ENCODE results near the gene KMT5C.

Gene KMT5C

GRCh38 chr19:55339105-55339888 lies at the start of gene KMT5C:
Gene KMT5C, plus strand, starts transcription at chr19:55339876. Its CDS starts 2,061 bp downstream, at chr19:55341937.
- Histone ChIP-seq H3K9me3 (ENCODE audit: control insufficient read depth, low read depth, low read length) (no peaks in the 10 kb centered on the region), H3K27me3 (ENCODE audit: control insufficient read depth, insufficient read depth, low read length) (no peaks in the 10 kb centered on the region), H3K4me1 (ENCODE audit: control insufficient read depth, low read depth, low read length) (peaks cover 5% of the 10 kb centered on the region), H3K4me3 (ENCODE audit: low read length) (peak within 1 kb of the TSS; percentile 74), H3K27ac (ENCODE audit: low read length) (peak within 1 kb of the TSS; percentile 97), H3K9ac (ENCODE audit: low read length) (peak within 1 kb of the TSS; percentile 95), H3K36me3 (ENCODE audit: control insufficient read depth, low read depth, low read length) (peaks cover 14% of the 10 kb centered on the region)

DNA sequence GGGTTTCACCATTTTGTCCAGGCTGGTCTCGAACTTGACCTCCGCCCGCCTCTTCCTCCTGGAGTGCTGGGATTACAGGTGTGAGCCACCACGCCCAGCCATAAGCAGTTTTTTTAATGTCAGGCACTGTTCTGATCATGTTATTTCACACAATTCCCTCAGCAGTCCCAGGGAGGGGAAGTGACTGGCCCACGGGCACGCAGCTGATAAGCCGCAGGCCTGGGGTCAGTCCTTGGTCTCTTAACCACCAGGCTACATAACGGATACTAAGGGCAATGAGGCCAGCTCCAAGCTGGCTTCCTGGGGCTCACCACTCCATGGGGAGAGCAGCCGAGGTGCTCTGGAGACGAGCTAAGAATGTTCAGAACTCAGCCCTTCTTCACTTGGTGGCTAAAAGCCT lies 42.4 kb upstream of the KMT5C start:
- peaks cover 19% of the 10 kb centered on the region for H3K36me3 ChIP-seq (ENCODE audit: control insufficient read depth, low read depth, low read length)
- H3K4me1 ChIP-seq (ENCODE audit: control insufficient read depth, low read depth, low read length), result peaks cover 5% of the 10 kb centered on the region
- H3K4me3 ChIP-seq (ENCODE audit: low read length), result no peak overlapping the region
- H3K9me3 ChIP-seq (ENCODE audit: control insufficient read depth, low read depth, low read length), result no peaks in the 10 kb centered on the region
- H3K27me3 ChIP-seq (ENCODE audit: control insufficient read depth, insufficient read depth, low read length), result no peaks in the 10 kb centered on the region
- H3K9ac ChIP-seq (ENCODE audit: low read length), result no peak overlapping the region
- no peak overlapping the region for H3K27ac ChIP-seq (ENCODE audit: low read length)

DNA sequence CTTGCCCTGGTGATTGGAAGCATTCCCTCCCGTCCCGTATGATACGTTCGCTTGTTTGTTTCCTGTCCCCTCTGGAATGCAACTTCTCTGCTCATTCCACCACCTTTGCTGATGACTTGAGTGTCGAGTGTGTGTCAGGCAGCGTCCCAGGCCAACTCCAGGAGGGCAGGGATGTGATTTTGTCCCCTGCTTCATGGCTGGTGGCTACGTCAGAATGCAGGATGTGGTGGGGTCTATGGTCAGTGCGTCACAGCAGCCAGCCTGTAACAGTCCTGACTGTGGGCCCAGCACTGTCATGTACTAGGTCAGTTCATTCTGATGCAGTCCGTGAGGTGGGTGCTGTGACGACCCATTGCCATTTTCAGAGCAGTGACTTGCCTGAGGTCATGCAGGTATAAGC lies 39.7 kb upstream of the KMT5C start:
- Histone ChIP-seq H3K36me3 (ENCODE audit: control insufficient read depth, low read depth, low read length) (peaks cover 27% of the 10 kb centered on the region), H3K4me1 (ENCODE audit: control insufficient read depth, low read depth, low read length) (peaks cover 5% of the 10 kb centered on the region), H3K9me3 (ENCODE audit: control insufficient read depth, low read depth, low read length) (no peaks in the 10 kb centered on the region), H3K9ac (ENCODE audit: low read length) (no peak overlapping the region), H3K27me3 (ENCODE audit: control insufficient read depth, insufficient read depth, low read length) (no peaks in the 10 kb centered on the region), H3K4me3 (ENCODE audit: low read length) (no peak overlapping the region), H3K27ac (ENCODE audit: low read length) (no peak overlapping the region)

- Histone ChIP-seq H3K36me3 (ENCODE audit: control insufficient read depth, low read depth, low read length) (peaks cover 20% of the 10 kb centered on the region), H3K9ac (ENCODE audit: low read length) (no peak overlapping the region), H3K4me3 (ENCODE audit: low read length) (peak overlapping the region; percentile 36), H3K27ac (ENCODE audit: low read length) (no peak overlapping the region), H3K27me3 (ENCODE audit: control insufficient read depth, insufficient read depth, low read length) (no peaks in the 10 kb centered on the region), H3K4me1 (ENCODE audit: control insufficient read depth, low read depth, low read length) (peaks cover 5% of the 10 kb centered on the region), H3K9me3 (ENCODE audit: control insufficient read depth, low read depth, low read length) (no peaks in the 10 kb centered on the region)
Measured at GRCh38 chr19:55300886-55301458, 38.7 kb upstream of the KMT5C start.

DNA sequence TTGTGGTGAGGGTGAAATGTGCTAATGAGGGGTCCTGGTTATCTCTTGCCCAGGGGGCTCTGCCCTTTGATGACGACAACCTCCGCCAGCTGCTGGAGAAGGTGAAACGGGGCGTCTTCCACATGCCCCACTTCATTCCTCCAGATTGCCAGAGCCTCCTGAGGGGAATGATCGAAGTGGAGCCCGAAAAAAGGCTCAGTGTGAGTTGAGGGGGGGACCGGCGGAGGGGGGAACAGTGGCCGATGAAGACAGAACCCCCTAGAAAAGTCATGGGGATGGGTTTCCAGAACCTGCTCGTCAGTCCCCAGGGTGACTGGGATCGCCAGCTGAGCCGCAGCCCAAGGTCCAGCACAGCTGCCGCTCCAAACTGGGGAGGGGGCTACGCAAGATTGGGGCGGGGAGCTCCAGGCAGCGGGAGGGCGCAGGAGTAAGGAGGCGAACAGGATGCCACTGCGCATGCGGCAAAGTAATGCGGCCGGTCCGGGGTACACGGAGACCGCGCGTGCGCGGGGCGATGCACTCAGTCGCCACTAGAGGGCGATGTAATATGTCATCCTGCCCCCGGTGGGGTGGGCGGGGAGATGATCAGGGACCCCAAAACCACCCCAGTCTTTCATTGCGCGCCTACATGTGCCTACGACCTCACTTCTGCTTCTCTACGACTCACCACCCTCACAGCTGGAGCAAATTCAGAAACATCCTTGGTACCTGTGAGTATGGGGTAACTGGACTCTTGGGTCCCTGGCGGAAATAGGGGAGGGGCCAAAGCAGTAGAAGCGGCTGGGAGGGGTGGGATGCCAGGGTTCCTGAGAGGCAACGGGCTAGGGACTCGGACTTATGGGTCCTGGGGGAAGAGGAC lies 38.0 kb upstream of the KMT5C start:
- Histone ChIP-seq H3K9me3 (ENCODE audit: control insufficient read depth, low read depth, low read length) (no peaks in the 10 kb centered on the region), H3K4me3 (ENCODE audit: low read length) (peak overlapping the region; percentile 36), H3K4me1 (ENCODE audit: control insufficient read depth, low read depth, low read length) (peaks cover 5% of the 10 kb centered on the region), H3K9ac (ENCODE audit: low read length) (no peak overlapping the region), H3K36me3 (ENCODE audit: control insufficient read depth, low read depth, low read length) (peaks cover 27% of the 10 kb centered on the region), H3K27ac (ENCODE audit: low read length) (no peak overlapping the region), H3K27me3 (ENCODE audit: control insufficient read depth, insufficient read depth, low read length) (no peaks in the 10 kb centered on the region)

DNA sequence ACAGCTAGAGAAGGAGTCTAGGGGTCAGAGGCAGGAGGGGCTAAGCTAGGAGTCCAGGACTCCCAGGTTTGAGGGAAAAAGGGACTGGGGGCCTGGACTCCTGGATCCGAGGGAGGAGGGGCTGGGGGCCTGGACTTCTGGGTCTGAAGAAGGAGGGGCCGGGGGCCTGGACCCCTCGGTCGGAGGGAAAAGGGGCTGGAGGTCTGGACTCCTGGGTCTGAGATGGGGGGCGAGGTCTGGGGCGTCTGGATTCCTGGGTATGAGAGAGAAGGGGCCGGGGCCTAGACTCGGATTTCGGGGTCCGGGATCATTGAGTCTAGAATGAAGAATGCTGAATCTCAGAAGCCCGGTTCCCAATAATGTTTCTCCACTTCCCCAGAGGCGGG lies 37.4 kb upstream of the KMT5C start:
- Histone ChIP-seq H3K4me3 (ENCODE audit: low read length) (no peak overlapping the region), H3K4me1 (ENCODE audit: control insufficient read depth, low read depth, low read length) (peaks cover 5% of the 10 kb centered on the region), H3K9ac (ENCODE audit: low read length) (no peak overlapping the region), H3K27me3 (ENCODE audit: control insufficient read depth, insufficient read depth, low read length) (no peaks in the 10 kb centered on the region), H3K9me3 (ENCODE audit: control insufficient read depth, low read depth, low read length) (no peaks in the 10 kb centered on the region), H3K36me3 (ENCODE audit: control insufficient read depth, low read depth, low read length) (peaks cover 29% of the 10 kb centered on the region), H3K27ac (ENCODE audit: low read length) (no peak overlapping the region)

- Histone ChIP-seq H3K36me3 (ENCODE audit: control insufficient read depth, low read depth, low read length) (peaks cover 33% of the 10 kb centered on the region), H3K9ac (ENCODE audit: low read length) (no peak overlapping the region), H3K4me1 (ENCODE audit: control insufficient read depth, low read depth, low read length) (peaks cover 5% of the 10 kb centered on the region), H3K27me3 (ENCODE audit: control insufficient read depth, insufficient read depth, low read length) (no peaks in the 10 kb centered on the region), H3K27ac (ENCODE audit: low read length) (no peak overlapping the region), H3K9me3 (ENCODE audit: control insufficient read depth, low read depth, low read length) (no peaks in the 10 kb centered on the region), H3K4me3 (ENCODE audit: low read length) (no peak overlapping the region)
Measured at GRCh38 chr19:55303477-55303876, 36.2 kb upstream of the KMT5C start.

GRCh38 chr19:55304279-55304978 lies 35.2 kb upstream of the KMT5C start:
- Histone ChIP-seq H3K9ac (ENCODE audit: low read length) (no peak overlapping the region), H3K4me3 (ENCODE audit: low read length) (no peak overlapping the region), H3K27ac (ENCODE audit: low read length) (no peak overlapping the region), H3K4me1 (ENCODE audit: control insufficient read depth, low read depth, low read length) (peaks cover 5% of the 10 kb centered on the region), H3K9me3 (ENCODE audit: control insufficient read depth, low read depth, low read length) (no peaks in the 10 kb centered on the region), H3K27me3 (ENCODE audit: control insufficient read depth, insufficient read depth, low read length) (no peaks in the 10 kb centered on the region), H3K36me3 (ENCODE audit: control insufficient read depth, low read depth, low read length) (peaks cover 38% of the 10 kb centered on the region)

- Histone ChIP-seq H3K9ac (ENCODE audit: low read length) (no peak overlapping the region), H3K4me3 (ENCODE audit: low read length) (no peak overlapping the region), H3K4me1 (ENCODE audit: control insufficient read depth, low read depth, low read length) (peaks cover 5% of the 10 kb centered on the region), H3K9me3 (ENCODE audit: control insufficient read depth, low read depth, low read length) (no peaks in the 10 kb centered on the region), H3K27me3 (ENCODE audit: control insufficient read depth, insufficient read depth, low read length) (no peaks in the 10 kb centered on the region), H3K27ac (ENCODE audit: low read length) (no peak overlapping the region), H3K36me3 (ENCODE audit: control insufficient read depth, low read depth, low read length) (peaks cover 39% of the 10 kb centered on the region)
Measured at GRCh38 chr19:55304980-55305379, 34.7 kb upstream of the KMT5C start.

DNA sequence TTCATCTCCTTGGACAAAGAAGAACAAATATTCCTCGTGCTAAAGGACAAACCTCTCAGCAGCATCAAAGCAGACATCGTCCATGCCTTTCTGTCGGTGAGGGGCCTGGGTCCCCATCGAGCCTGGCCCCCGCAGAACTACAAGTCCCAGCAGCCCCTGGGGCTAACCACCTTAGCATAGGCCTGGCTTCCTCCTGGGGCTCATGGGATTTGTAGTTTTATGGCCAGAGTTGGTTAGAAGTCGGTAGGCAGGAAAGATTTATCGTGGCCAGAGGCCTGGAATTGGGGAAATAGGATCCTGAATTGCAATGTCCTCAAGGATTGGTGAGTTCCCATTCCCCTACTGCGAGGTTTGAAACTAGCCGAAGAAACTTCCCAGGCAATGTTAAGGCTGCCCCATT lies 34.2 kb upstream of the KMT5C start:
- no peaks in the 10 kb centered on the region for H3K27me3 ChIP-seq (ENCODE audit: control insufficient read depth, insufficient read depth, low read length)
- no peaks in the 10 kb centered on the region for H3K9me3 ChIP-seq (ENCODE audit: control insufficient read depth, low read depth, low read length)
- H3K4me3 ChIP-seq (ENCODE audit: low read length), result no peak overlapping the region
- no peak overlapping the region for H3K9ac ChIP-seq (ENCODE audit: low read length)
- H3K36me3 ChIP-seq (ENCODE audit: control insufficient read depth, low read depth, low read length), result peaks cover 42% of the 10 kb centered on the region
- H3K4me1 ChIP-seq (ENCODE audit: control insufficient read depth, low read depth, low read length), result peaks cover 5% of the 10 kb centered on the region
- no peak overlapping the region for H3K27ac ChIP-seq (ENCODE audit: low read length)

DNA sequence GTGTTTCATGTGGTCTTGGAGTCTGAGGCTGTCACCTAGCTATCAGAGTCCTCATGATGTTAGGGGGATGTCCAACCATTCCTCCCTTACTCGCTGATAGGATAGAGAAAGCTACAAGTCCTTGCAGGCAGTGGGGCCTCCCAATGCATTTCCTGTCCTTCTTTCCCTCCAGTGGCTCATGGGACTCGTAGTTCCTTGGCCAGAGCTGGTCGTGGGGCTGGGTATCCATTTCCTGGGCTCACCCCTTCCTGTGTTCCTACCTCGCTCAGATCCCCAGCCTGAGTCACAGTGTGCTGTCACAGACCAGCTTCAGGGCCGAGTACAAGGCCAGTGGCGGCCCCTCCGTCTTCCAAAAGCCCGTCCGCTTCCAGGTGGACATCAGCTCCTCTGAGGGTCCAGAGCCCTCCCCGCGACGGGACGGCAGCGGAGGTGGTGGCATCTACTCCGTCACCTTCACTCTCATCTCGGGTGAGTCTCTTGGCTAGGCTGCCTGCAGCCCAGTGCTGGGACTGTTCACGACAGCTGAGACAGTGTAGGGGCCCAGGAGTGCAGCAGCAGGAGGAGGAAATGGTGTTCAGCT lies 33.6 kb upstream of the KMT5C start:
- no peaks in the 10 kb centered on the region for H3K27me3 ChIP-seq (ENCODE audit: control insufficient read depth, insufficient read depth, low read length)
- no peak overlapping the region for H3K9ac ChIP-seq (ENCODE audit: low read length)
- H3K9me3 ChIP-seq (ENCODE audit: control insufficient read depth, low read depth, low read length), result no peaks in the 10 kb centered on the region
- no peak overlapping the region for H3K4me3 ChIP-seq (ENCODE audit: low read length)
- H3K4me1 ChIP-seq (ENCODE audit: control insufficient read depth, low read depth, low read length), result peaks cover 5% of the 10 kb centered on the region
- H3K27ac ChIP-seq (ENCODE audit: low read length), result no peak overlapping the region
- H3K36me3 ChIP-seq (ENCODE audit: control insufficient read depth, low read depth, low read length), result peaks cover 40% of the 10 kb centered on the region

Measured in iPS-18a (cell line).